Neural progenitor cell (in vitro differentiated cells): Measurements from ENCODE around the gene INPP4B.

ENCODE experiments used
- CTCF ChIP-seq: fragments of 200-600 bp; sonication (generic); IDR thresholded peaks from 2 replicates; pipeline ENCODE4 v1.5.1; 2017; ENCODE audit warnings: antibody characterized with exemption, mild to moderate bottlenecking
- EZH2 ChIP-seq: fragments of 200-600 bp; sonication (generic); IDR thresholded peaks from 2 replicates; pipeline ENCODE4 v1.6.1; 2017; ENCODE audit warnings: antibody characterized with exemption, mild to moderate bottlenecking, moderate library complexity

- TF ChIP-seq CTCF (no peak), EZH2 (no peak)
Observed at GRCh38 chr4:142380052-142380602, 466.0 kb downstream of the INPP4B start.
